ENCODE data around the gene TNPO3.
"Not testable (repeated sequence)": the region's sequence is repeated elsewhere in the genome, so short reads cannot be mapped to it uniquely, and the experiment has no call there.

Gene TNPO3

DNA sequence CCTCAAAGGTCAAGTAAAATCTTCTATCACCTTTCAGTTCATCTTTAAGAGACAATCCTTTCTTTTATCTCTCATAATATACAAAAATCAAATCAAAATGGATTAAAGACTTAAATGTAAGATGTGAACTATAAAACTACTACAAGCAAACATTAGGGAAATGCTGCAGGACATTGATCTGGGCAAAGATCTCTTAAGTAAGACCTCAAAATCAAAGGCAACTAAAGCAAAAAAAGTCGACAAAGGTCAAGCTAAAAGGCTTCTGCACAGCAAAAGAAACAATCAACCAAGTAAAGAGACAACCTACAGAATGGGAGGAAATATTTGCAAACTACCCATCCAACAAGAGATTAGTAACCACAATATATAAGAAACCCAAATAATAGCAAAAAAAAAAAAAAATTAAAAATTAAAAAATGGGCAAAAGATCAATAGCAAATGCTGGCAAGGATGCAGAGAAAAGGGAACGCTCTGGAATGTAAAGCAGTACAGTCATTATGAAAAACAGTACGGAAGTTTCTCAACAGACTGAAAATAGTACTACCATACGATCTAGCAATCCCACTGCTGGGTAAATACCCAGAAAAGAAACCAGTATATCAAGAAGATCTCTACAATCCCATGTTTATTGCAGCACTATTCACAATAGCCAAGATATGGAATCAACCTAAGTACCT is 41.7 kb downstream of the TNPO3 start:
- no peak for DNase-seq

DNA sequence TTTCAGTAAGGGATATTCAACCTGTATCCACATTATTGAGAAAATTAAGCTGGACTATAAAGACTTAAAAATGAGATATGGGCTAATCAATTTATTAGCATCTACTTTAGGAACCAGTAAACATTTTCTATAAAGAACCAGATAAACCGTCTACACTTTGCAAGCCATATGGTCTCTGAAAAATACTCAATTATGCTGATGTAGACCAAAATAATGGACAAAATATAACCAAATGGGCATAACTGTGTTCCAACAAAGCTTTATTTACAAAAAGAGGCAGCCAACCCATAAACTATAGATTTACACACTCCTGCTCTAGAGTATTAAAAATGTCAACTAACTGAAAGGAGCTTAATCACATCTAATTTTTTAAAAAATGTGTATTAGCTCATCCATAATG is 42.3 kb downstream of the TNPO3 start:
- DNase-seq: no peak

DNA sequence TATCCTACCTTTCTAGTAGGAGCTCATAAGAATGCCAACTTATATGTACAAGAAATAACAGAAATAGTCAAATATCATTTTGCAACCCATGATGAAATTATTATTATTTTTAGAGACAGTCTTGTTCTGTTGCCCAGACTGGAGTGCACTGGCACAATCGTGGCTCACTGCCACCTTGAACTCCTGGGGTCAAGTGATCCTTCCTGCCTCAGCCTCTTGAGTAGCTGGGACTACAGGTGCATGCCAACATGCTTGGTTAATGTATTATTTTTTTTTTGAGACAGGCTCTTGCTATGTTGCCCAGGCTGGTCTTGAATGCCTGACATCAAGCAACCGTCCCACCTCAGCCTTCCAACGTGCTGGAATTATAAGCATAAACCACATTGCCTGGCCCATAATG is 44.8 kb downstream of the TNPO3 start:
- DNase-seq: no peak

DNA sequence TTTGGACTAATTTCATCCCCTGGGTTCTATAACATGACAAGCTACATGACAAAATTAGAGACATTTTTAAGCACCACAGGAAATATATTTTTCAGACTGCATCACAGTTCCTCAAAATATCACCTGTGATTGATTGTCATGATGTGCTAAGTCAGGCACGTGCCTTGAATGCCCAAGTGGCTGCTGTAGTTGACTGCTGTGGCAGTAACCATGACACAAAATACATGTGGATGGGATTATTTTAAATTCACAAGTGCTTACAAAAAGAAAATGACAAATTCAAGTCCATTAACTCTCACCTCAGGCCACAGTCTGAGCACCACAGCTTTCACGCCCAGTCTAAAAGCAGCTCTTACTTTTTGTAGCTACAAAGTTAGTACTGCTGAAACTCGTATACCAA is 45.5 kb downstream of the TNPO3 start:
- DNase-seq: no peak

DNA sequence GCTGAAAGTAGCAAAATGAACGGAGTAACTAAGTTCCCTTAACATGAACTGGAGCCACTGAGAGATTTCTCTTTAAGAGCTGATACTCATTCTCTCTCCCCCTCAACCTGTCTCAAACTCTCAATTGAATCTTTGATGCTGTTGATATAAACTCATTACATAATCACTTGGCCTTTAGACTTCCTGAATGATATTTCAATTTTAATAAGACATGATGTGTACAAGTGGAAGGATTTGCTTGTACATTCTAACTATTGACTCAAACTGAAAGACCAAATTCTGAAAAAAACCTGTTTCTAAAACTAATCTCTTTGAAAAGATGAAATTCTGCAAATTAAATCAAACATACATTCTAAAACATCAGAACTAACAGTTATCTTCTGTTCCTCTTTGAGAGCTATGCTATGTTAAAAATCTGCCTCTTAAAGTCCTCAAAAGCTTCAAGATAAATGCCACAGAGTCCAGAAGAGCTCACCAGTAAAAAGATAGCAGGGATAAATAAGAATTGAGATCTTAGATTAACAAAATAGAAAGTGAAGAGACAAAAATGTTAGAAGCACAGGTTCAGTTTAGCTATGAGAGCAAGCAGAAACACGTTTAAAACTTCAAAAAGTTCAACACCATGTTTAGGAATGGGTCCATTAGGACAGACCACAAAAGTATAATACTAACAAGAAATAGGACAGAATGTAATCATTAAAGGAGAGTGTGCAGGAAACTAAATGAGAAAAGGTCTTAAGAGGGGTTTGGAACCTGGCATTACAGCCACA is 46.1 kb downstream of the TNPO3 start:
- DNase-seq: no peak

DNA sequence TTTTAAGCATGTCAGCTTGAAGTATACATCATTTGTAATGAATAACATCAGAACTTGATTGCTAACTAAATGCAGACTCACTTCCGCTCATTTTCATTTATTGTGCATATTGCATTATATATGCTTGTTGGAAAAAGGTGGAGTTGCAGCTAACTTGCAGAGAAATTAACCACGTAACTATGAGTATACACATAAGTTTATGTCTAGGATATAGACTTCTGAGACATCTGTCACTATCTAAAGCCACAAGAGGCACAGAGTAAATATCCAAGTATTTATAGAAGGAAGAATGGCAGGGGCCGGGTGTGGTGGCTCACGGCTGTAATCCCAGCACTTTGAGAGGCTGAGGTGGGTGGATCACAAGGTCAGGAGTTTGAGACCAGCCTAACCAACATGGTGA is 47.3 kb downstream of the TNPO3 start:
- DNase-seq: no peak

DNA sequence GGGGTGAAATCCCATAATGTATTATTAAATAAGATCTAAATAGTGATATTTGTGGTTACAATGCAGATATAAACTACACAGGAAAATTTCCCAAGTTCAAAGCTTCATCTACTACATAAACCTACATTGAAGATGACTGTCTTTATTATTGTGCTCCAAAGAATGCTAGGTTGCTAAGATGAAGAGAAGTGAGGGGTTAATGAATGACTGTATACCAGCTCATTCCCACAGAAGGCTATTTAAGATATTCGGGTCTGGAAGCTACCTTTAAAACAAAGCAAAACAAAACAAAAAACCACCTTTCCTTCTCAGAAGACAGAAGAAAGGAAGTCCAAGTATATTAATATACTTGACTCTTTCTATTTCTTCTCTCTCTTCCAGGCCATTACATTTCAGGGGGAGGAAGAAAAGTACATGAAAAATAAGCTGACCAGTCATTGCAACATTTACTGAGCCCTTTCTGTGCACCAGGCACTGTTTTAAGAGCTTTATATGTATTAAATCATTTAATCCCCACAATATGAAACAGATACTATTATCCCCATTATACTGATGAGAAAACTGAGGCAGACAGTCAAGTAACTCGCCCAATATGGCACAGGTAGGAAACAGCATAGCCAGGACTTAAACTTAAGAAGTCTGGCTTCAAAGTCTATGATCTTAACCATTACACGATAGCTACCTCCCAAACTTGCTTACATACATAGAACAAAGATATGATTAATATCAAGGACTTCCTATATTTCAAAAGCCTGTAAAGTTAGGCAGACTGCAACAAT is 48.1 kb downstream of the TNPO3 start:
- no peak for DNase-seq

DNA sequence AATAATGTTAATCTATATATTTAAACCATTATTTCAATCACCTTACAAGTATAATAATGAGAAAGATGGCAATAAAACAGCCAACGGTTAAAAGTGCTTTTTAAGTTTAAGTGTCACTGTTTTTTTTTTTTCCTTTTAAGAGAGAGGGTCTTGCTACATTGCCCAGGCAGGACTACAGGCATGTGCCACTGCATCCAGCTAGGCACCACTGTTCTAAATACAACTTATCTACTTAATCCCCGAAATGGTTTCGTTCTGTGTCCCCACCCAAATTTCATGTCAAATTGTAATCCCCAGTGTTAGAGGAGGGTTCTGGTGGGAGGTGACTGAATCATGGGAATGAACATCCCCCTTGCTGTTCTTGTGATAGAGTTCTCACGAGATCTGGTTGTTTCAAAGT is 49.7 kb downstream of the TNPO3 start:
- DNase-seq: no peak

DNA sequence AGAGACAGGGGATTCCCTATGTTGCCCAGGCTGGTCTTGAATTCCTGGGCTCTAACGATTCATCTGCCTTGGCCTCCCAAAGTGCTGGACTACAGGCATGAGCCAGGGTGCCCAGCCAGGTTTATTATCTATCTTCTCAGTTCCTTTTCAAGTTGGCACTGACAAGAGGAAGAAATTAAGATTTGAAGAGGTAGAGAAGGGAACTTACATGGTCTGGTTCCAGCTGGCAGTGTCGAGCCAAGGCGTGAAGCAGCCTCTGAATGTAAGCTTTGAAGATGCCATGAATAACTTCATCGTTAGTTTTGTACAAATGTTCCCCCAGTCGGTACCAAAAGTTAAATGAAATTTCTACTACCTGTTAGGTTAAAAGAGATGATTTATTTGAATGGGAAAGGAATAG is 57.7 kb downstream of the TNPO3 start:
- DNase-seq: no peak

DNA sequence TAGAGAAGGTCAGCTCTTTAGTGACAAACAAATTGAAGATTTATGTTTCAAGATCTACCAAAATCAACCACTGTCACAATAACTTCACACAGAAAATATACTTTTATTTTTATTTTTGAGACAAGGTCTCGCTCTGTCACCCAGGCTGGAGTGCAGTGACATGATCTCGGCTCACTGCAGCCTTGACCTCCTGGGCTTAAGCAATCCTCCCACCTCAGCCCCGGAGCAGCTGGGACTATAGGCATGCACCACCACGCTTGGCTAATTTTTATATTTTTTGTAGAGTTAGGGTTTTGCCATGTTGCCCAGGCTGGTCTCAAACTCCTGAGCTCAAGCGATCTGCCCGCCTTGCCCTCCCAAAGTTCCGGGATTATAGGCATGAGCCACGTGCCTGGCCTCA is 60.4 kb downstream of the TNPO3 start:
- not testable (repeated sequence) for DNase-seq

DNA sequence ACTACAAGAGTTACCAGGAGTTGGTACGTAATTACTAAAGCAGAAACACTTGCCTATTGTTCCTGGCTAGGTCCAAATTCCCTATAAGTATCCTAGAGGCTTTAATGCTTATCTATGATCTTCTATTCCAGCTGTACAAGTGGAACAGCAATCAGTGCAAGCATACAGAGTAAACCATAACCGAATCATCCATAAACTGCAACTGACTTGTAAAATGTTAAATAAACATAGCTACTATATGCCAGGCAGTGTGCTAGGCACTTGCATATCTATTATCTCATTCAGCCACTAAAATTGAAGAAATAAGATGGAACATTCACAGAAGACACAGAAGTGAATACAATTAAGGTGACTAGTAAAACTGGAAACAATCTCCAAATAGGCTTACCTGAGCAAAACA is 61.5 kb downstream of the TNPO3 start:
- no peak for DNase-seq

DNA sequence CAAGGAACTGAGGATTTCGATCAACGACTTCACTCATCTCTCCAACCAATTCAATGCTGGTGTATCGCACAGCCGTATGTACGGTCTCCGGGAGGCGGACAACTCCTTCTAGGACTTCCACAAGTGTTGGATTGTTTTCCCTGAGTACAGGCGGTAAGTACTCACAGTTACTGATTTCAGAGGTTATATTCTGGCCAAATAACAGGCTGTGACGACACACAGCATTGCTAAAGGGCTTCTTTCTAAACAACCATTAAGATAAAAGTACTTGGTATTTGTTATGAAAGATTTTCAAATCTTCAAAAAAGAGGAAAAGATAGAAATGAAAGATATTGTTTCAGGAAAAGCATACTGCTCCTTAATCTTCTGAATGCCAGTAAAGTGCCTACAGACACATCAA is 65.0 kb downstream of the TNPO3 start:
- no peak for DNase-seq

DNA sequence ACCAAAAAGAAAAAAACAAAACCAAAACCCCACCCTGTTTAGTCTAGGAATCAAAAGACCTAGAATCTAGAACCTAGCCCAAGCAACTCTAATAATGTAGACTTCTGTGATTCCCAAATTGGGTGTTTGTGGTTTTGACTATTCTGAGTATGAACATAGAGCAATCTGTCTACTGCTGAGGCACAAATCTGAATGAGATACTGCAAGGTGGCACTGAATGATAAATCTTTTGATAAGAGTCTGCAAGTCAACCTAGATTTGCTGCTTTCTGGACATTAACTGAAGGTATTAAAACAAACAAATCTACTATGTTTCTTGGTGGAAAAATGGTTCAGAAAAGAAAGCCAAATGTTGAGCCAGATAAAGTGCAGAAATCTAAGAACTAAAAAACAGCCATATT is 66.5 kb downstream of the TNPO3 start:
- no peak for DNase-seq

DNA sequence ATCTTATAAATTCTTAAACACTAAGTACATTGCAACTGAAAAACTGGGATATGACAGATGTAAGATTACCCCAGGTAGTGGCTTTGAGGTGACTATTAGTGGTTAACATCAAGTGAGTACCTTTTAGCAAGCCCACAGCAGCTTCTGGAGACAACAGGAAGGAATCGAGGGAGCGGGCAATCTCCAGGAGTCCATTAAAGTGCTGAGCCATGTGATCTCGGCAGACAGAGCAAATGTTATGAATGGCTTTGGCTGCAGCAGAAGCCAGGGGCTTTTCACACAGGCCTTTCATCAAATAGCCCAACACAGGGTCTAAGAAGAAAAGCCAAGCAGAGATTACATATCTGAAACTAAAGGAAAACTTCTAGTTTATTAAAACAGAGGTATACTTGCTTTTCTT is 68.3 kb downstream of the TNPO3 start:
- no peak for DNase-seq

DNA sequence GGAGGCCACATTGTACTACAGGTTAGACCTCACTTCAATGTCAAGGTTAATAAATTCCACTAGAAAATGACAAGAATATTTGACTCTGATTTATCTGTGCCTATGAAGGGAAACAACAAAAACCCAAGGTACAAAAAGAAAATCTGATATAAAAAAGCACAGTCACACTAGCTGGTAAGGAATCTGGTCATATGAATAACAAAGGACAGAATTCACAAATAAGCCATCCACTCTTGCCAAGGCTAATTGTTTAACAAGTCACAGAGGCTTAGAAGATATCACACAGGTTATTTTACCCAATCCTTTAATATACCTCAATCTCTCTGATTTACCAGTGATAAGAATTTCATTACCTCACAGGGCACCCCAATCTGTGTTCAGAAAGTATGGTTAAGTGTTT is 69.3 kb downstream of the TNPO3 start:
- DNase-seq: no peak

DNA sequence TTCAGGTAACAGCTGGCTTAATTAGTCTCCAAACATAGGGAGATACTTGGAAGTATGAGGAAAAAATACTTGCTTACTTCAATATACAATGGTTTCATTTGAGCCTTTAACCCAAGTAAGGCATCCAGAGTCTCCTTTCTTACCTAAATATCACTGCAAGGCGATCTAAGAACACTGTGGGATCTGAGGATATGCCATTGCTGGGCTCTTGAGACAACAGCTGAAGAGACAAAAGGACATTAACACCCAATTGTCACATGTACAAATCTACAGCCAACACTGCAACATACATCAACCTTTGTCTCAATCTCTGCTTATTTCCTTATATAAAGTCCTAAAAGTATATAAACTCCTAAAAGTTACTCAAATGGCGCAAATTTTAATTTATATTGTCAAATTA is 72.8 kb downstream of the TNPO3 start:
- no peak for DNase-seq

DNA sequence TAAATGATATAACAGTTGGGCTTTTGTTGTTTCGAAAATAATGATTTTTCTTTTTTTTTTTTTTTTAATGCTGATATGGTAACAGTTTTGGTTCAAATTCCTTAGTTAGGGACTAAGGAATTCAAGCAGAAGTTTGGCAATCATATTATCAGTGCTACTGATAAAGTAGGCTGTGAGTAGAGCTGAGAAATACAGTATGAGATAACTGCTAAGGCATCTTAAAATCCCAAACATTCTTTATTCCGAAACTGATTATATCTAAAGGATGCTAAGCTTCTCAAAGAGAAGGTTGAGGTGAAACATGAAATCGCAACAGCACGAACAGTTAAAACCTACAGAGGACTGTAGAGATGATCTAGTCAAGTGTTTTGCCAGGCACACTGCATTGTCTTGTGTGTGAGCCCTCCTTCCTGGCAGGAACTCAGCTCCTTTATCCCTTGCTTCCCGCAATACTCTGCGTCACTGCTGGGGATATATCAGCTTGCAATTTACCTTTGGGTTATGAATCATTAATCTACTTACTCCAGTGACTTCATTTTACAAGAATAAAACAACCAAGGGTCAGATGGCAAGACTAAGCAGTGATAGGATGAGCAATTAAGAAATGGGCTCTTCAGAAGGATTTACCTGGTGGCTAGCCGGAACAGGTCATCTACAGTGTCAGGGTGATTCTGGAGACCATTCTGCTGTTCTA is 80.5 kb downstream of the TNPO3 start:
- DNase-seq: no peak

DNA sequence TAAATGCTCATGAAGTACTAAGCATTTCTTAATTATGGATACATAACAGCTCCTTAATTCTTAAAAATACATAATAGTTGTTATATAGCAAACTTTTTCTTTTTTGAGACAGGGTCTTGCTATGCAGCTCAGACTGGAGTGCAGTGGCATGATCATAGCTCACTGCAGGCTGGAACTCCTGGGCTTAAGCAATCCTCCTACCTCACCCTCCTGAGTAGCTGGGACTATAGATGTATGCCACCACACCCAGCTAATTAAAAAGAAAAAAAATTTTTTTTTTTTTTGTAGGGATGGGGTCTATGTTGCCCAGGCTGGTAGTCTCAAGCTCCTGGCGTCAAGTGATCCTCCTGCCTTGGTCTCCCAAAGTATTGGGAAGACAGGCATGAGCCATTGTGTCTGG is 86.3 kb downstream of the TNPO3 start:
- no peak for DNase-seq

DNA sequence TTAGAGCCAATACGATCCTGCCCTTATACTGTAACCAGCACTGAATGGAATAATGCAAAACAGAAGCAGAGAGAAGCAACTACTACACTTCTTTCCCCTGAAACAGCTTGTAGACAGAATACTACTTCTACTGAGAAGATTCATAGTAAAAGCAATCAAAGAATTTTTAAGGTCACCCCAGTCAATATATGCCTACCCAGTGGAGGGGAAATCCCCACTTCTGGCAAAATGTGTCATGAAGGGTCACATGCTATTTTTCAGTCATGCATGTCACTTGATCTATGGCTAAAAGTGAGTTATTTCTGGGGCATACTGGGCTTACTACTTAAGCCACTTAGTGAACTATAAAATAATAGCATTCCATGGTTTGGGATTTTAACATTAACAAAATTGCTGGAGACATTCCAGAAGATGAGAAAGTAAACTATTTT is 91.6 kb downstream of the TNPO3 start:
- no peak for DNase-seq

DNA sequence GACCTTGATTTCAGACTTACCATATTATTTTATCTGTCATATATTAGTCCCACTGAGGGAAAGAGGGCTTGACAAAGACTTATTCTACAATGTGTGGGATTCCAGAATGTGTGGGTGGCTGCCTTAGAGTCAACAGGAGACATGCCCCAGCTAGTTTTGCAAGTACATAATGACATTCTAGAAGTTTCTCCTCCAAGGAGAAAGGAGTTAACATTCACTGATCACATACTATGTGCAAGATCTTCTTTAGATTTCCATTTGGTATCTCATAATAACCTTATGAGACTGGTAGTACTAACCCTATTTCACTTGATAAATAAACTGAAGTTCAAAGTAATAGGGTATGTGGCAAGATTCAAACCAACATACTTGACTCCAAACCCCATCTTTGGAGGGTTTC is 92.0 kb downstream of the TNPO3 start:
- DNase-seq: no peak

DNA sequence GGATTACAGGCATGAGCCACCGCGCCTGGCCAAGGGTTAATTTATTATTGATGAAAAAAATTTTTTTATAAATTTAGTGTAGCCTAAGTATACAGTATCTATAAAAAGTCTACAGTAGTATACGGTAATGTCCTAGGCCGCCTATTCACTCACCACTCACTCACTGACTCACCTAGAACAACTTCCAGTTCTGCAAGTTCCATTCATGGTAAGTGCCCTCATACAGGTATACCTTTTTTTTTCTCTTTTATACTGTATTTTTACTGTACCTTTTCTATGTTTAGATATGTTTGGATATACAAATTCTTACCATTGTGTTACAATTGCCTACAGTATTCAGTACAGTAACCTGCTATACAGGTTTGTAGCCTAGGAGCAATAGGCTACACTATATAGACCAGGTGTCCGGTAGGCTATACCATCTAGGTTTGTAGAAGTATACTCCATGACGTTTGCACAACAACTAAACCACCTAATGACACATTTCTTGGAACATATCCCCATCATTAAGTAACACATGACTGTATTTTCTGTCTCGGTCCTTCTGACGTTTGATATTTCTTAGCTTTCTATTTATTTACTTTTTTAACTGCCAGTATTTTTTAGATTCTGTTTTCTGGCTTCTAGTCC is 93.8 kb downstream of the TNPO3 start:
- no peak for DNase-seq

DNA sequence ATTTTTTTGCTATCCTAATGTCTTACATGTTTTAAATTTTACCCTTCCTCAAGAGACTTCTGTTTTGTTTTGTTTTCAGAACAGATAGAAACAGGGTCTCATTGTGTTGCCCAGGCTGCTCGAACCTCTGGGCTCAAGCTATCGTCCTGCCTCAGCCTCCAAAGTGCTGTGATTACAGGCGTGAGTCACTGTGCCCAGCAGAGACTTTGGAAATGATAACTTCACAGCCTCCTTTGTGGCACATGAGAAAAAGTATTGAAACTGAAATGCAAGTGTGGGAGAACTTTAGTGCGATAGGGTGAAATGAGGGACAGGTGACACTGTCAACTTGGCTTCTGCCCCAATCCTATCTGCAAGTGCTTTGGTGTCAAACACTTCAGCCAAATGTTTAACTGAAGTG is 95.6 kb downstream of the TNPO3 start:
- DNase-seq: no peak

DNA sequence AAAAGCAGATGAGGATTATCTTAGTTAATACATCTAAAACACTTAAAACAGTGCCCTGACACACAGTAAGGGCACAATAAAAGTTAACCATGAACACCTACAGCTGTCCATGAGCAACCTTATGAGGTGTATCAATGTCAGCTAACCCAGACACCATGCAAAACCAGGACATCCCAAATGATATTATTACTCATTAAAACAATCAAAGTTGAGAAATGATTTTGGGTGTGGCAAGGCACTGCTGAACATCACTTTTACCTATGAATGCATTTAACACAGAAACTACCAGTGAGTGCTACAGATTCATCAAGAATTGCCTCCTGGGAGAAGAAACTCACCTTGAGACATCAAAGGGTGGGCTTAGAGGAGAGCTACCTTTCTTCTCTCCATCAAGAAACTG is 98.9 kb downstream of the TNPO3 start:
- DNase-seq: no peak

Data from NCI-H1417 treated with DMSO at 0.1 percent for 48 hours (cell line).